ENCODE data around the gene SCN9A.
"Not testable (repeated sequence)": the region's sequence is repeated elsewhere in the genome, so short reads cannot be mapped to it uniquely, and the experiment has no call there.

Gene SCN9A

GRCh38 chr2:166375195-166375735 is 479 bp downstream of the SCN9A start:
- no peak for DNase-seq (ENCODE audit: low read depth)

- no peak for DNase-seq (ENCODE audit: low read depth)
These were observed 1.8 kb downstream of the SCN9A start for GRCh38 chr2:166373951-166374350.

- DNase-seq (ENCODE audit: low read depth), result no peak
These were observed 2.2 kb downstream of the SCN9A start for GRCh38 chr2:166373539-166373938.

GRCh38 chr2:166373105-166373504 is 2.6 kb downstream of the SCN9A start:
- DNase-seq (ENCODE audit: low read depth), result no peak

GRCh38 chr2:166372046-166372445 is 3.7 kb downstream of the SCN9A start:
- no peak for DNase-seq (ENCODE audit: low read depth)

GRCh38 chr2:166365803-166366420 is 9.8 kb downstream of the SCN9A start:
- DNase-seq (ENCODE audit: low read depth), result no peak

- no peak for DNase-seq (ENCODE audit: low read depth)
These were observed 10.5 kb downstream of the SCN9A start for GRCh38 chr2:166365239-166365638.

GRCh38 chr2:166364476-166365161 is 11.1 kb downstream of the SCN9A start:
- no peak for DNase-seq (ENCODE audit: low read depth)

GRCh38 chr2:166361351-166362153 is 14.2 kb downstream of the SCN9A start:
- DNase-seq (ENCODE audit: low read depth), result no peak

- DNase-seq (ENCODE audit: low read depth), result no peak
These were observed 14.8 kb downstream of the SCN9A start for GRCh38 chr2:166360906-166361305.

- no peak for DNase-seq (ENCODE audit: low read depth)
These were observed 15.3 kb downstream of the SCN9A start for GRCh38 chr2:166360426-166360825.

- DNase-seq (ENCODE audit: low read depth), result not testable (repeated sequence)
These were observed 17.8 kb downstream of the SCN9A start for GRCh38 chr2:166357950-166358321.

GRCh38 chr2:166357068-166357949 is 18.4 kb downstream of the SCN9A start:
- no peak for DNase-seq (ENCODE audit: low read depth)

- DNase-seq (ENCODE audit: low read depth), result no peak
These were observed 24.4 kb downstream of the SCN9A start for GRCh38 chr2:166351319-166351718.

- no peak for DNase-seq (ENCODE audit: low read depth)
These were observed 25.2 kb downstream of the SCN9A start for GRCh38 chr2:166350525-166350924.

GRCh38 chr2:166344286-166345113 is 31.2 kb downstream of the SCN9A start:
- DNase-seq (ENCODE audit: low read depth), result no peak

- DNase-seq (ENCODE audit: low read depth), result no peak
These were observed 32.3 kb downstream of the SCN9A start for GRCh38 chr2:166343467-166343866.

- DNase-seq (ENCODE audit: low read depth), result no peak
These were observed 34.3 kb downstream of the SCN9A start for GRCh38 chr2:166341426-166341825.

GRCh38 chr2:166338831-166339339 is 36.9 kb downstream of the SCN9A start:
- DNase-seq (ENCODE audit: low read depth), result no peak

GRCh38 chr2:166337932-166338331 is 37.8 kb downstream of the SCN9A start:
- DNase-seq (ENCODE audit: low read depth), result no peak

- no peak for DNase-seq (ENCODE audit: low read depth)
These were observed 40.5 kb downstream of the SCN9A start for GRCh38 chr2:166335284-166335683.
